Ishikawa (cell line): ENCODE measurements around the gene ASIP.

Source experiments
- CEBPB ChIP-seq: IDR thresholded peaks from 2 replicates; pipeline ENCODE4 v1.6.1; 2012
- CREB1 ChIP-seq: IDR thresholded peaks from 2 replicates; pipeline ENCODE4 v1.6.1; 2012; ENCODE audit warnings: low read depth
- EP300 ChIP-seq: IDR thresholded peaks from 2 replicates; pipeline ENCODE4 v1.6.1; 2012; ENCODE audit warnings: borderline replicate concordance
- RAD21 ChIP-seq: IDR thresholded peaks from 2 replicates; pipeline ENCODE4 v1.6.1; 2012; ENCODE audit warnings: low read depth
- REST ChIP-seq: IDR thresholded peaks from 2 replicates; pipeline ENCODE4 v1.6.1; 2012; ENCODE audit warnings: low read depth, mild to moderate bottlenecking
- TAF1 ChIP-seq: IDR thresholded peaks from 2 replicates; pipeline ENCODE4 v1.6.1; 2012; ENCODE audit warnings: low read depth, mild to moderate bottlenecking
- TCF12 ChIP-seq: IDR thresholded peaks from 2 replicates; pipeline ENCODE4 v1.6.1; 2012; ENCODE audit warnings: low read depth
- YY1 ChIP-seq: IDR thresholded peaks from 2 replicates; pipeline ENCODE4 v1.6.1; 2012; ENCODE audit warnings: low read depth
- ZBTB7A ChIP-seq: IDR thresholded peaks from 2 replicates; pipeline ENCODE4 v1.6.1; 2012; ENCODE audit warnings: low read depth

DNA sequence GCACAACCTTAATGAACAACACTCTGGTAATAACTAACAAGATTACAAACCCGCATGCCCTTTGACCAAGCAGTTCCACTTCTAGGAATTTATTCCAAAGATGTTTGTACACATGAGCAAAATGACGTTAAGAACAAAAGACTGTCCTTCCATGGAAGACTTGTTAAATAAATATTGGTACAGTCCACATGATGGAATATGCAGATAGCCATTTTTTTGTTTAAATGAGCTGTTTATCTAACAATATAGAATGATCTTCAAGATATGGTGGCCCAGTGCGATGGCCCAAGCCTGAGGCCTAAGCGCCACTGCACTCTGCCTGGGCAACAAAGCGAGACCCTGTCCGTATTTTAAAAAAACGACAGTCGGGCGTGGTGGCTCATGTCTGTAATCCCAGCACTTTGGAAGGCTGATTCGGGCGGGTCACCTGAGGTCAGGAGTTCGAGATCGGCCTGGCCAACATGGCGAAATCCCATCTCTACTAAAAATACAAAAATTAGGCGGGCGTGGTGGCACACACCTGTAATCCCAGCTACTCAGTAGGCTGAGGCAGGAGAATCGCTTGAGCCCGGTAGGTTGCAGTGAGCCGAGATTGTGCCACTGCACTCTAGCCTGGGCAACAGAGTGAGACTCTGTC, 69.4 kb downstream of the ASIP start:
- TF ChIP-seq REST: no peak
- TF ChIP-seq CREB1: no peak
- no peak for TF ChIP-seq RAD21
- TF ChIP-seq EP300: no peak
- no peak for TF ChIP-seq YY1
- no peak for TF ChIP-seq TCF12
- TF ChIP-seq CEBPB: no peak
- no peak for TF ChIP-seq TAF1
- TF ChIP-seq ZBTB7A: no peak
